ENCODE results near the gene ESR2.

The ESR2 gene

GRCh38 chr14:64110802-64111201 is 183.4 kb downstream of the ESR2 start:
- no peak overlapping the region for H3K4me2 ChIP-seq
- H3K4me3 ChIP-seq (IDR thresholded peaks at IDR 0.05; ENCODE audit: insufficient read depth, low read depth, low read length), result no peak overlapping the region
- H2AFZ ChIP-seq (ENCODE audit: low read depth), result no peak overlapping the region
- no peaks in the 10 kb centered on the region for H3K79me2 ChIP-seq (ENCODE audit: insufficient read depth, low read depth)
- no peak overlapping the region for H3K9ac ChIP-seq
- H3K36me3 ChIP-seq (ENCODE audit: insufficient read depth), result no peaks in the 10 kb centered on the region
- no peaks in the 10 kb centered on the region for H3K27me3 ChIP-seq (ENCODE audit: insufficient read depth, low read depth)
- TF ChIP-seq, protein P1, sequence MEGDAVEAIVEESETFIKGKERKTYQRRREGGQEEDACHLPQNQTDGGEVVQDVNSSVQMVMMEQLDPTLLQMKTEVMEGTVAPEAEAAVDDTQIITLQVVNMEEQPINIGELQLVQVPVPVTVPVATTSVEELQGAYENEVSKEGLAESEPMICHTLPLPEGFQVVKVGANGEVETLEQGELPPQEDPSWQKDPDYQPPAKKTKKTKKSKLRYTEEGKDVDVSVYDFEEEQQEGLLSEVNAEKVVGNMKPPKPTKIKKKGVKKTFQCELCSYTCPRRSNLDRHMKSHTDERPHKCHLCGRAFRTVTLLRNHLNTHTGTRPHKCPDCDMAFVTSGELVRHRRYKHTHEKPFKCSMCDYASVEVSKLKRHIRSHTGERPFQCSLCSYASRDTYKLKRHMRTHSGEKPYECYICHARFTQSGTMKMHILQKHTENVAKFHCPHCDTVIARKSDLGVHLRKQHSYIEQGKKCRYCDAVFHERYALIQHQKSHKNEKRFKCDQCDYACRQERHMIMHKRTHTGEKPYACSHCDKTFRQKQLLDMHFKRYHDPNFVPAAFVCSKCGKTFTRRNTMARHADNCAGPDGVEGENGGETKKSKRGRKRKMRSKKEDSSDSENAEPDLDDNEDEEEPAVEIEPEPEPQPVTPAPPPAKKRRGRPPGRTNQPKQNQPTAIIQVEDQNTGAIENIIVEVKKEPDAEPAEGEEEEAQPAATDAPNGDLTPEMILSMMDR (conservative IDR thresholded peaks at IDR 0.05; ENCODE audit: low read depth, low read length), result no peak
- no peak overlapping the region for H3K27ac ChIP-seq
- peaks cover 11% of the 10 kb centered on the region for H3K4me1 ChIP-seq (ENCODE audit: low read depth, poor library complexity, severe bottlenecking)
- no peaks in the 10 kb centered on the region for H4K20me1 ChIP-seq (ENCODE audit: insufficient read depth)

GRCh38 chr14:64109819-64110554 is 184.2 kb downstream of the ESR2 start:
- no peaks in the 10 kb centered on the region for H3K36me3 ChIP-seq (ENCODE audit: insufficient read depth)

DNA sequence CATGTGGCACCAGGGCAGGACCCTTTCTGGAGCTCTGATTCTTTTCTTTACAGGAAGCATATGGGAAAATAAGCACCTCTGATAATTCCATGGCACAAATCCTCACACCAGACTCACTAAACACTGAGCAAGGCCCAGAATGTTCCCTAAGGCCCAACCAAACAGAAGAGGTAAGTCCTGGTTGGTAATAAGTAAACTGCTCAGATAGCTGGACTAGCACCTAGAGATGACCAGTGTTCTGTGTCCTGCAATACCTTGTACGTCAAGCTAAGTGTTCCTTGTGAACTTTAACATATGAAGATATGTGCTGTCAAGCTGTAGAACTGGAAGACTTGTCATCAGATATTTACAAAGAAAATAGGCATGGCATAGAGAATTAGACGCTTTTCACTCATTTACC is 186.7 kb downstream of the ESR2 start:
- Histone ChIP-seq H3K79me2 (ENCODE audit: insufficient read depth, low read depth) (no peaks in the 10 kb centered on the region), H3K27me3 (ENCODE audit: insufficient read depth, low read depth) (no peaks in the 10 kb centered on the region), H3K4me3 (IDR thresholded peaks at IDR 0.05; ENCODE audit: insufficient read depth, low read depth, low read length) (no peak overlapping the region), H3K36me3 (ENCODE audit: insufficient read depth) (no peaks in the 10 kb centered on the region), H4K20me1 (ENCODE audit: insufficient read depth) (no peaks in the 10 kb centered on the region), H3K4me2 (no peak overlapping the region), H3K9ac (no peak overlapping the region), H2AFZ (ENCODE audit: low read depth) (no peak overlapping the region), H3K4me1 (ENCODE audit: low read depth, poor library complexity, severe bottlenecking) (no peaks in the 10 kb centered on the region), H3K27ac (no peak overlapping the region)
- TF ChIP-seq, protein P1 (conservative IDR thresholded peaks at IDR 0.05; ENCODE audit: low read depth, low read length), result no peak

More at GRCh38 chr14:64109819-64110554, 184.2 kb downstream of the ESR2 start:
- no peak overlapping the region for H3K9ac ChIP-seq
- H3K4me1 ChIP-seq (ENCODE audit: low read depth, poor library complexity, severe bottlenecking), result peaks cover 11% of the 10 kb centered on the region
- no peaks in the 10 kb centered on the region for H3K79me2 ChIP-seq (ENCODE audit: insufficient read depth, low read depth)
- no peaks in the 10 kb centered on the region for H3K27me3 ChIP-seq (ENCODE audit: insufficient read depth, low read depth)
- no peaks in the 10 kb centered on the region for H4K20me1 ChIP-seq (ENCODE audit: insufficient read depth)
- no peak overlapping the region for H3K27ac ChIP-seq
- no peak overlapping the region for H3K4me2 ChIP-seq
- no peak overlapping the region for H2AFZ ChIP-seq (ENCODE audit: low read depth)
- TF ChIP-seq, protein P1 (conservative IDR thresholded peaks at IDR 0.05; ENCODE audit: low read depth, low read length), result no peak
- no peak overlapping the region for H3K4me3 ChIP-seq (IDR thresholded peaks at IDR 0.05; ENCODE audit: insufficient read depth, low read depth, low read length)

DNA sequence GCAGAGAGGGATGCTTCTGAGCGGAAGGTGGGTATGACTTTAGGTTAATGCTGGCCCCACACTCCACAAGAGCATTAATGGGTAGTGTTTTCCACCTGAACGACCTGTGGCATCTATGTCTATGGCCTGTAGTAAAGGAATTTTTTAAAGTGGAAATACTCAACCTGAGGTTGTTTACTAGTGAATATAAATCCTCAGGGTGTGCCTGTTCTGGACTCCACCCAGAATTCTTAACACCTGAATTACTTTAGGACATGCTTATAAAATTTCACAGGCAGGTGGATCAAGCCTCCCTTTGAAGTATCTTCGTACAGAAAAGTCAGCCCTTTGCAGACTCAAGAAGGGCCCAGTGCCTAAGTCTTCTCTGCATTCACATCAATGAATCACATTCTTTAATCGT is 196.1 kb downstream of the ESR2 start:
- H4K20me1 ChIP-seq (ENCODE audit: insufficient read depth), result no peaks in the 10 kb centered on the region
- H3K9ac ChIP-seq, result no peak overlapping the region
- no peaks in the 10 kb centered on the region for H3K27me3 ChIP-seq (ENCODE audit: insufficient read depth, low read depth)
- no peak overlapping the region for H3K27ac ChIP-seq
- no peak overlapping the region for H3K4me2 ChIP-seq
- TF ChIP-seq, protein P1 (conservative IDR thresholded peaks at IDR 0.05; ENCODE audit: low read depth, low read length), result no peak
- no peaks in the 10 kb centered on the region for H3K79me2 ChIP-seq (ENCODE audit: insufficient read depth, low read depth)
- peaks cover 13% of the 10 kb centered on the region for H3K4me1 ChIP-seq (ENCODE audit: low read depth, poor library complexity, severe bottlenecking)
- H2AFZ ChIP-seq (ENCODE audit: low read depth), result no peak overlapping the region
- H3K36me3 ChIP-seq (ENCODE audit: insufficient read depth), result no peaks in the 10 kb centered on the region
- H3K4me3 ChIP-seq (IDR thresholded peaks at IDR 0.05; ENCODE audit: insufficient read depth, low read depth, low read length), result no peak overlapping the region
